GM23338 (cell line): Measurements from ENCODE around the gene ABCC10.

Experiments
- EZH2 ChIP-seq: fragments of 200-600 bp; sonication (generic); IDR thresholded peaks from one replicate; pipeline ENCODE4 v1.8.0; 2017; ENCODE audit warnings: antibody characterized with exemption, mild to moderate bottlenecking, low read depth; ENCODE audit not compliant: unreplicated experiment
- JUNB ChIP-seq: IDR thresholded peaks from one replicate; pipeline ENCODE4 v1.6.1; 2016; ENCODE audit warnings: antibody characterized with exemption; ENCODE audit not compliant: unreplicated experiment
- POLR2AphosphoS5 ChIP-seq: IDR thresholded peaks from 2 replicates; pipeline ENCODE4 v1.6.1; 2016; ENCODE audit warnings: antibody characterized with exemption, low read depth
- ZNF331 ChIP-seq: fragments of 250-450 bp; sonication (Bioruptor Pico); IDR thresholded peaks from 2 replicates; pipeline ENCODE4 v1.5.0; 2020; ENCODE audit warnings: low read depth, mild to moderate bottlenecking, moderate library complexity
- TF ChIP-seq, protein P1 (sequence below), 2 experiments: fragments of 200-600 bp in 1 of 2; sonication (generic) in 1 of 2; conservative IDR thresholded peaks; 2 replicates each; pipeline versions ENCODE4 v1.5.1 to v1.6.1; 2016 to 2017; ENCODE audit warnings: antibody characterized with exemption in 2 of 2, low read depth in 2 of 2, mild to moderate bottlenecking in 2 of 2, moderate library complexity in 1 of 2

DNA sequence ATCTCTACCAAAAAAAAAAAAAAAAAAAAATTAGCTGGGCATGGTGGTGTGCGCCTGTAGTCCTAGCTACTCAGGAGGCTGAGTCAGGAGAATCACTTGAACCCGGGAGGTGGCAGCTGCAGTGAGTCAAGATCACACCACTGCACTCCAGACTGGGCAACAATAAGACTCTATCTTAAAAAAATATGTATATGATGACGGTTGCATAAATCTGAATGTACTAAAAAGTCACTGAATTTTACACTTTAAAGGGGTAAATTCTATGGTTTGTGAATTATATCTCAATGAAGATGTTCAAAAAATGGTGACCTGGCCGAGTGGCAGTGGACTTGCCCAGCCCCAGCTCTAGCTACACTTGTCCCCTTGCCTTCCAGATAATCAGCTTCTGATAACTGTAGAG is 10.4 kb upstream of the ABCC10 start:
- no peak for TF ChIP-seq JUNB
- TF ChIP-seq, protein P1, sequence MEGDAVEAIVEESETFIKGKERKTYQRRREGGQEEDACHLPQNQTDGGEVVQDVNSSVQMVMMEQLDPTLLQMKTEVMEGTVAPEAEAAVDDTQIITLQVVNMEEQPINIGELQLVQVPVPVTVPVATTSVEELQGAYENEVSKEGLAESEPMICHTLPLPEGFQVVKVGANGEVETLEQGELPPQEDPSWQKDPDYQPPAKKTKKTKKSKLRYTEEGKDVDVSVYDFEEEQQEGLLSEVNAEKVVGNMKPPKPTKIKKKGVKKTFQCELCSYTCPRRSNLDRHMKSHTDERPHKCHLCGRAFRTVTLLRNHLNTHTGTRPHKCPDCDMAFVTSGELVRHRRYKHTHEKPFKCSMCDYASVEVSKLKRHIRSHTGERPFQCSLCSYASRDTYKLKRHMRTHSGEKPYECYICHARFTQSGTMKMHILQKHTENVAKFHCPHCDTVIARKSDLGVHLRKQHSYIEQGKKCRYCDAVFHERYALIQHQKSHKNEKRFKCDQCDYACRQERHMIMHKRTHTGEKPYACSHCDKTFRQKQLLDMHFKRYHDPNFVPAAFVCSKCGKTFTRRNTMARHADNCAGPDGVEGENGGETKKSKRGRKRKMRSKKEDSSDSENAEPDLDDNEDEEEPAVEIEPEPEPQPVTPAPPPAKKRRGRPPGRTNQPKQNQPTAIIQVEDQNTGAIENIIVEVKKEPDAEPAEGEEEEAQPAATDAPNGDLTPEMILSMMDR (conservative IDR thresholded peaks at IDR 0.05; ENCODE audit: low read depth in 2 of 2), result no peak
- no peak for TF ChIP-seq ZNF331 (CRISPR knock-in tag)
- no peak for TF ChIP-seq POLR2AphosphoS5
- no peak for TF ChIP-seq EZH2
